ELF-1 (cell line): ENCODE data around the gene USHBP1.

Experiments
- DNase-seq: peaks from one replicate; pipeline ENCODE4 v3.0.0-alpha.2; 2016; ENCODE audit warnings: low read depth, low spot score

The USHBP1 gene

GRCh38 chr19:17240062-17240752 lies 24.3 kb downstream of the USHBP1 start:
- DNase-seq, result no peak

GRCh38 chr19:17237747-17238706 lies 26.5 kb downstream of the USHBP1 start:
- DNase-seq, result no peak

- no peak for DNase-seq
These were observed 27.6 kb downstream of the USHBP1 start for GRCh38 chr19:17236811-17237543.

DNA sequence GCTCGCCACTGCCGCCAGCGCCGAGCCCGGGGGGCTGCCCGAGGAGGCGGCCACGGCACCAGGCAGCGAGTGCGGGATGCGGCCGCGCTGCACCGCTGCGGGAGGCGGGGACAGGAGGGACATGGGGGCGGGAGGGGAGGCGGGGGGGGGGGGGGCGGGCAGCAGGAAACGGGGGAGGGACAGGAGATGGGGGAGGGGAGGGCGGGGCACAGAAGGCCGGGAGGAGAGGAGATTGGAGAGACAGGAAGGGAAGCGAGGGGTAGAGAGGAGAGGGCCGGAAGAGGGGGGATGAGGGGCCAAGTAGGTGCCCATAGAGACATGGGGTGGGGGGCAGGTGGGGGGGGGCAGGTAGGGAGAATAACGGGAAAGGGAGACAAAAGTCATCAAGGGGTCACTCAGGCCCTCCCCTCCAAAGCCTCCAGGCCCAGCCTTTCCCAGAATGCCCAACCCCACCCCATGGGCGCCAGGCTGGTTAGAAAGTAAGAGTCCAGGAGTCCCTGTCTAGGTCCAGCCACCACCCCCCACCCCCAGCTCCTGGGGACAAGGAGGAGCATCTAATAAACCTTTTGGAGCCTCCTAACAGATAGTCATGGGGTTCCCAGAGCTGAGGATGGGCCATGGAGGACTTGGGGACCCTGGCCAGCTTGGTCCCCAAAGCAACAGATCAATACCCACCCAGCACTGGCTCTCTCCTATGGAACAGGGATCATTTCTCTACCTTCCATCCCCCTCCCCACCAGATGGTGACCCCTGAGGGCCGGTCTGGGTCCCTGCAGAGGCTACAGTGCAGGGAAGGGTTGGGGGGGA lies 28.4 kb downstream of the USHBP1 start:
- no peak for DNase-seq

DNA sequence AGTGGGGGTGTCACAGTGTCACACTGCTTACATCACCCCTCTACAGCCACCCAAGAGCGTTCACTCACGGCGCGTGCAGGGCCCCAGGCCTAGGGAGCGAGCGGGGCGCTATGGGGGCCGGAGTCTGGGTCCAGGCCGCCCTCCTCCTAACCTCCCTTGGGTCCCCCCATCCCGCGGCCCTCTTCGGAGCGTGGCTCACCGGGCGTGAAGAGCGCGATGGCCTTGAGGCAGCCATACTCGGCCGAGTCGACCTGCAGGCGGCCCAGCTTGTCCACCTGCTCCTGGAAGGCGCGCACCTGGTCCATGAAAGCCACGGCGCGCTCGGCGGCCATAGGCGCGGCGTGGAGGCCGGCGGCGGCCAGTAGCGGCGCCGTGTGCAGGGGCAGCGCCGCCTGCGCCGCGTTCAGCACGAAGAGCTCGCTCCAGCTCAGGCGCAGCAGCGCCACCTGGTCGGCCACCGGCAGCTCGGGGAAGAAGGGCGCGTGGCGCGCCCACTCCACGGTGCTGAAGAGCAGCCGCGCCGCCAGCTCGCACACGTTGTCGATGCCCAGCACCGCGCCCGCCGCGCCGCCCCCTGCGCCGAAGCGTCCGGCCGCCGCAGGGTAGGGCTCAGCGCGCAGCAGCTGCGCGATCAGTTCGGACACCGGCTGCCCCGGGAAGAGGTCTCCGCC lies 29.1 kb downstream of the USHBP1 start:
- DNase-seq, result peak; percentile 80

DNA sequence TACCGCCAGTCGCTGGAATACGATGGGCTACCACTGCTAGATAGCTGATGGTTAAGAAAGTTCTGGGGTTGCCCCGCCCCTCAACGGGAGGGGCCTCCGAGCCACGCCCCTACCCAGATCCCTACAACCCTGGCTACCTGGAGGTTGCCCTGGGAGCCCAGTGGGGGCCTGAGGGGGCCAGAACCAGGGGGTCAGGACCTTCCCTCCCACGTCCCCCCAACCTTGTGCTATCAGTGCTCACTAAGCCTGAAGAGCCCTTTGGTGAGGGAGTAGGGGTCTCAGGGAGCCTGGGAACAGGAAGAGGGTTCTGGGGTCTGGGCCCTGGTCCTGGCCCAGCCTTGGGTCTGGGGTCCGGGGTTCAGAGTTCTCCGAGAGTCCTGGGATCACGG lies 29.6 kb downstream of the USHBP1 start:
- DNase-seq, result peak; percentile 71

- DNase-seq, result no peak
These were observed 32.3 kb downstream of the USHBP1 start for GRCh38 chr19:17232258-17232657.

GRCh38 chr19:17229890-17230289 lies 34.7 kb downstream of the USHBP1 start:
- no peak for DNase-seq

DNA sequence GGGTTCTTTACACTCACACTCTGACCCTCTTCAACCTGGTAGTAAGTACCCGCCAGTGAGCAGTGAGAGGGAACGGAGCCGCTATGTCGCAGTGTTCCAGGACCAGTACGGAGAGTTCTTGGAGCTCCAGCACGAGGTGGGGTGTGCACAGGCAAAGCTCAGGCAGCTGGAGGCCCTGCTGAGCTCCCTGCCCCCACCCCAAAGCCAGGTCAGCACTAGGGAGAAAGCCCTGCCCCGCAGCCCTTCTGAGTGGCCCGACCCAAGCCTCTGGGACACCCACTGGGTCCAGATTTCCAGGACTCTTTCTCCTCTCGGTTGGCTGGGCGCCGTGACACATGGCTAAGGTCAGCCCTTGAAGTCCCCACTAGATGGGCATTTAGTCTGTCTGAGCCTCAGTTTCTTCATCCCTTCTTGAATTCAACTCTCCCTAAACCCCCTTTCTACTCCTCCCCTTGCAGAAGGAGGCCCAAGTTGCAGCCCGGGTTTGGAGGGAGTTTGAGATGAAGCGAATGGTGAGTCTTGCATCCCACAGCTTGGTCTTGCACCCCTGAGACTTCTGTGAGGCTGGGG lies 36.7 kb downstream of the USHBP1 start:
- peak; percentile 47 for DNase-seq

DNA sequence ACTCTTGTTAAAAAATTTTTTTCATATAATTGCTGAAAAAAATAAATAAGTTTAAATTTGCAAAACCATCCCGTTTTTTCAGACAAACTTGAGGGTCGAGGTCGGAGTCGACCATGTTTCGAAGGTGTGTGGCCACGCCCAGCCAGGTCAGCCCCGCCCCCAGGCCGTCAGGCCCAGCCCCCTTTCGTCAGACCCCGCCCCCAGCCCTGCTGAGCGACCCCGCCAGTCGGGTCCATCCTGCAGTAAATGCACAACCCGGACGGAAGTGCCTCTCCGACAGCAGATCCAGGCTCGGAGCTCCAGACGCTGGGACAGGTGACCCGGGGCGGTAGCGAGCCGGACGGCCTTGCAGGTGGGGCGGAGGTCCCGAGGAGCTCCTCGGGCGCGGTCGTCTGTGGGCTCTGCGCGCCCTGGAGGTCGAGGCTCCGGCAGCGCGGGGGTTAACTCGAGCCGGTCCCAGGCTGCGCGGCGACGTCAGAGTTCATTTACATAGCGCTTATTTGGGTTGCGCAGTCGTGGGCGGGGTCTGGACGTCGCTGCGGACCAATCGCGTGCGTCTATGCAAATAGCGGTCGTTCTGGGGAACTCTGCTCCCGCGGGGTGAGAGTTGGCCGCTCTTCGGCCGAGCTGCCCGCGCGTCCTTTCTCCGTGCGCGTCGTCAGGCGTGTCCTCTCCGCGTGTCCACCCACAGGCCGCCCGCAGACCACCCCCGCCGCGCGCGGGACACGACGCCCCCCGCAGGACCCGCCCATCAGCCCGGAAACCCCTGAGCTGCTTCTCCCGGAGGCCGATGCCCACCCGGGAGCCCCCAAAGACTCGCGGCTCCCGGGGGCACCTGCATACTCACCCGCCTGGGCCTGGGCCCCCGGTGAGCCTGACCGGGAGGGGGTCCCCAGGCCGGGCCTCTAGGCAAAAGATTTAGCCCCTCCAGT lies 38.3 kb downstream of the USHBP1 start, which contains the start of gene OCEL1:
OCEL1 (plus strand) TSS at position 225 of the 932 bp plus-strand sequence; CDS start at position 247, 22 bp downstream.
- peak; percentile 99 for DNase-seq

DNA sequence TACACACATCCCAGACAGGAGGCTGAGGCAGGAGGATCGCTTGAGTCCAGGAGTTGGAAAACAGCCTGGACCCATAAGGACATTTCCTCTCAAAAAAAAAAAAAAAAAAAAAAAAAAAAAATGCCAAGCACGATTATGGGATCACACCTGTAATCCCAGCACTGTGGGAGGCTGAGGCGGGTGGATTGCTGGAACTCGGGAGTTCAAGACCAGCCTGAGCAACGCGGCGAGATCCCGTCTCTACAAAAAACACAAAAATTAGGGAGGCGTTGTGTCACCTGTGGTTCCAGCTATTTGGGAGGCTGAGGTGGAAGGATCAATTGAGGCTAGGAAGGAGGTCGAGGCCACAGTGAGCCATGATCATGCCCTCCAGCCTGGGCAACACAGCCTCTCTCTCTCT lies 39.5 kb downstream of the USHBP1 start:
- DNase-seq, result no peak

- DNase-seq, result no peak
These were observed 44.3 kb downstream of the USHBP1 start for GRCh38 chr19:17220207-17220758.

- DNase-seq, result peak; percentile 51
These were observed 45.3 kb downstream of the USHBP1 start for GRCh38 chr19:17219286-17219685.

DNA sequence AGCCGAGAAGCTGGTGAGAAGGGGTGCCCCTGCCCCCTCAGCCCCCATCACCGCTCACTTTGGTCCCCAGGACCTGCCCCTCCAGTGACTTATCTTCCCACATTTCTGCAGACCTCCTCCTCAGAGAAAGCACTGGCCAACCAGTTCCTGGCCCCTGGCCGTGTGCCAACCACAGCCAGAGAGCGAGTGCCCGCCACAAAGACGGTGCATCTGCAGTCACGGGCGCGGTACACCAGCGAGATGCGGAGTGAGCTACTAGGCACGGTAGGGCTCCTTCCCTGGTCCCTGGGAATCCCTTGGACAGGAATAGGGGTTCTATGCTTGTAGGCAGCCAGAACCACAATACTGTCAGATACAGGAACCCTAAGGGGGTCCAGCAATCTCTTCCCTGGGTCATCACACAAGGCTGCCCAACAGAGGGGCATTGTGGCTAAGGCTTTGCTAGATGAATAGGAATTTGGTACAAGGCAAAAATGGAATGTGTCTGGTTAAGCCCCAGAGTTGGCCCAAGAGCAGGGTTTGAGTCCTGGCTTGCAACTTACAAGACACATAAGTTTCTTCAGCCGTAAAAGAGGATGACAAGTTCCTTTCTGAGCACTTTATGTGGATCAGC lies 48.4 kb downstream of the USHBP1 start:
- no peak for DNase-seq

DNA sequence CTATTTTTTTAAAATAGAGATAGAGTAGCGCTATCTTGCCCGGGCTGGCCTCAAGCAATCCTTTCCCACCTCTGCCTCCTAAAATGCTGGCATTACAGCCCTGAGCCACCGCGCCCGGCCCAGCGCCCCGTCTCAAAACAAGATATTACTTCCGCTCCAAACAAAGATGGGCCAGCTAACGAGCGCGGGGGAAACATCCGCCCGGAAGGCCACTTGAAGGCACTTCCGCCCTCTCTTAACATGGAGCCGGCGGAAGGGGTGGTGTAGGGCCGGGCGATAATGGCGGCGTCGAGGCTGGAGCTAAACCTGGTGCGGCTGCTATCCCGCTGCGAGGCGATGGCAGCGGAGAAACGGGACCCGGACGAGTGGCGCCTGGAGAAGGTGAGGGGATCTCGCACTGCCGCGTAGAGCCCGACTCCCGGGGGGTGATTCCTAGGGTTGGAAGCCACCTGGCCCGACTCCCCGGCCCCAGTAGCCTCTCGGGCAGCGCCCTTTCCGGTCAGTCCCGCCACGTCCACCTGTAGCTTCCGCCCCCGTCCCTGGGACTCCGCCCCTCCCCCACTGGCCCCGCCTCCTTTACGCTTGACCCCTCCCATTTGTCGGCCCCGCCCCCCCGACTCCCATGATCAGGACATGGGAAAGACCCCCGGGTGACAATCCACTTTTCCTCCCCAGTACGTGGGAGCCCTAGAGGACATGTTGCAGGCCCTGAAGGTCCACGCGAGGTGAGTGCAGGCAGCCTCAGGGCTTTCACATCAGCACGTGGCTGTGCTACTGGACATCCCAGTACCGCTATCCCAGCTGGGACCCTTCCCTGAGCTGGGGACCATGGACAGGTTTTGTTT lies 49.2 kb downstream of the USHBP1 start, which contains the start of gene USE1:
USE1 (plus strand) TSS at position 231 of the 845 bp plus-strand sequence; CDS start at position 280, 49 bp downstream.
- DNase-seq, result peak; percentile 96

DNA sequence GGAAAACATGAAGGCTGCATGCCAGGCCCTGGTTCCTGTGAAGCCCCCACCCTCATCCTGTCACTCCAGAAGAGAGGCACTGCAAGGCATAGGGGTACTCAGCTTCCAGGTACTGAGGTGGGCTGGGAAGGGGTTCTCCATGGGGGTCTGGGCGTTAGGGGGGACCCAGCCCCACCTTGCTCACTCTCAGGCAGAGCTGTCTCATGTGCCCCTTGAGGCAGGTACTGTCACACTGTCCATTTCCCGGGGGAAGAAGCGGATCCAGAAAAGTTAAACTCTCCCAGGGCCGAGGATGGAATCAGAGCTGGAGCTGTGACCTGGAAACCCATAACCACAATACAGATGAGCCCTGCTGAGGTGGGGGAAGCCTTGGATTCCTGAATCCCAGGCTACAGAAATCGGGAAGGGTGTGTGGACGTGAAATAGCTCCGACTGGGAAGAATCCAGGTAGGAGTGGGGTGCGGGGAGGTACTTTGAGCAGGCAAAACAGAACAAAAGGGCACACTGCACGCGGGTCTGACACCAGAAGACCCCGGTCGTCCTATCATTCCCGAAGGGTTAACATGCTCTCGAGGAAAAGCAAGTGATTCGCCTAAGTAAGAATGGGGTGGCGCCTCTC lies 49.9 kb downstream of the USHBP1 start:
- no peak for DNase-seq

GRCh38 chr19:17213334-17213733 lies 51.2 kb downstream of the USHBP1 start:
- no peak for DNase-seq
